GM12878 (cell line): ENCODE results near the gene TRPC4. TPM values are rescaled to one million over a fixed set of nuclear protein-coding genes. Genes with fewer than 3 reads are reported as not detected.

Experiments used
- ATAC-seq: fragments of 200-7000 bp; cut with Tn5 transposase; 3 replicates; pipeline ENCODE4 v1.9.1; 2020; ENCODE audit warnings: mild to moderate bottlenecking, moderate library complexity
- BruUV-seq: library from RNA; stranded (reverse); fragments of 400-500 nt; replicated peaks from 2 replicates; lab custom pipeline; 2021; lab: Mats Ljungman, UMichigan
- CTCF ChIA-PET: fragments of 300-600 bp; sonication (Branson Sonifier 250); formaldehyde crosslinking; extraction: SDS; loops from one replicate; lab custom pipeline; 2021; ENCODE audit warnings: inconsistent platforms; lab: Yijun Ruan, JAX
- POLR2A ChIA-PET: fragments of 350-600 bp; formaldehyde crosslinking; extraction: SDS; loops from one replicate; lab custom pipeline; 2021; ENCODE audit warnings: inconsistent platforms; lab: Charles Lee
- RAD21 ChIA-PET: fragments of 300-600 bp; sonication (Branson Sonifier 250); formaldehyde crosslinking; loops from one replicate; lab custom pipeline; 2023; ENCODE audit warnings: antibody characterized with exemption; ENCODE audit not compliant: unreplicated experiment; lab: Charles Lee
- SMC1A ChIA-PET: fragments of 300-600 bp; sonication (Branson Sonifier 250); formaldehyde crosslinking; loops from one replicate; lab custom pipeline; 2023; ENCODE audit not compliant: unreplicated experiment, uncharacterized antibody; lab: Charles Lee
- DNase-seq: peaks from one replicate; pipeline ENCODE4 v3.0.0-alpha.2; 2011; ENCODE audit warnings: low read depth, low spot score
- FAIRE-seq: peaks from 3 replicates; lab custom pipeline; 2011; peaks lifted over from hg19 to GRCh38; lab: Jason Lieb, UNC
- H2AFZ ChIP-seq: 2 replicates; pipeline ENCODE4 v1.6.0; 2011; ENCODE audit warnings: low read depth, low read length, control low read depth; ENCODE audit not compliant: control insufficient read depth
- H3K27ac ChIP-seq: 2 replicates; pipeline ENCODE4 v1.5.1; 2011; ENCODE audit warnings: control low read depth; ENCODE audit not compliant: control insufficient read depth, insufficient read depth
- H3K27me3 ChIP-seq, 2 experiments: replicated peaks in 1 of 2; 2 replicates each; pipeline versions ENCODE4 v1.6.0 to v1.6.1; 2011; ENCODE audit warnings: low read length in 1 of 2; ENCODE audit not compliant: control insufficient read depth in 2 of 2, insufficient read depth in 2 of 2
- H3K36me3 ChIP-seq, 2 experiments: 2 replicates each; pipeline ENCODE4 v1.5.1; 2011; ENCODE audit warnings: low read length in 1 of 2; ENCODE audit not compliant: control insufficient read depth in 2 of 2, insufficient read depth in 2 of 2
- H3K4me1 ChIP-seq: 2 replicates; pipeline ENCODE4 v1.6.1; 2011; ENCODE audit warnings: mild to moderate bottlenecking, low read length, moderate library complexity, mixed read lengths; ENCODE audit not compliant: control insufficient read depth, insufficient read depth
- H3K4me2 ChIP-seq: 2 replicates; pipeline ENCODE4 v1.6.0; 2011; ENCODE audit warnings: control low read depth; ENCODE audit not compliant: control insufficient read depth, insufficient read depth
- H3K4me3 ChIP-seq: fragments of 200-600 bp; sonication (generic); 2 replicates; pipeline ENCODE4 v1.5.1; 2016
- H3K79me2 ChIP-seq: 2 replicates; pipeline ENCODE4 v1.6.0; 2011; ENCODE audit warnings: low read length; ENCODE audit not compliant: control insufficient read depth, insufficient read depth
- H3K9ac ChIP-seq: 2 replicates; pipeline ENCODE4 v1.8.0; 2011; ENCODE audit warnings: low read length, control low read depth, mixed read lengths; ENCODE audit not compliant: control insufficient read depth, insufficient read depth
- H3K9me3 ChIP-seq: replicated peaks from 3 replicates; pipeline ENCODE4 v1.5.1; 2011; ENCODE audit warnings: mild to moderate bottlenecking, low read length; ENCODE audit not compliant: control insufficient read depth, insufficient read depth
- H4K20me1 ChIP-seq: 2 replicates; pipeline ENCODE4 v1.6.0; 2011; ENCODE audit not compliant: control insufficient read depth, insufficient read depth
- EP300 ChIP-seq, 2 experiments: fragments of 150-350 bp in 1 of 2; IDR thresholded peaks; 2 replicates each; pipeline ENCODE4 v1.6.1; 2011 to 2012; ENCODE audit warnings: low read depth in 2 of 2, low read length in 2 of 2, borderline replicate concordance in 1 of 2, improper control_type of control experiment in 1 of 2, inconsistent platforms in 1 of 2; ENCODE audit not compliant: control insufficient read depth in 1 of 2
- KLF5 ChIP-seq: fragments of 450-650 bp; IDR thresholded peaks from 2 replicates; pipeline ENCODE4 v1.6.1; 2014; ENCODE audit warnings: mild to moderate bottlenecking; ENCODE audit not compliant: partially characterized antibody
- PAX5 ChIP-seq: IDR thresholded peaks from 2 replicates; pipeline ENCODE4 v1.6.1; 2011; ENCODE audit warnings: low read depth, low read length, borderline replicate concordance
- RBBP5 ChIP-seq: fragments of 200-600 bp; sonication (generic); conservative IDR thresholded peaks from 2 replicates; pipeline ENCODE4 v1.6.1; 2016
- STAT1 ChIP-seq: fragments of 450-650 bp; conservative IDR thresholded peaks from 2 replicates; pipeline ENCODE4 v1.6.1; 2014; ENCODE audit warnings: antibody characterized with exemption, mild to moderate bottlenecking
- WGBS: methylation state at CpG from one replicate; pipeline ENCODE4 v1.1.6; 2016; ENCODE audit warnings: low lambda C conversion rate; ENCODE audit not compliant: insufficient replicate concordance, insufficient coverage; ENCODE audit errors: missing lambda C conversion rate; 5-methylcytosine and 5-hydroxymethylcytosine counted together
- in situ Hi-C: fragments of 300-500 bp; cut with MboI; formaldehyde crosslinking; loops from 9 replicates; pipeline ENCODE4 v1.14.3; 2018; ENCODE audit warnings: mixed read lengths
- intact Hi-C: fragments of 100-400 bp; cut with micrococcal nuclease; formaldehyde crosslinking; loops from one replicate; pipeline ENCODE4 v1.14.2; 2022; ENCODE audit not compliant: unreplicated experiment
- polyA plus RNA-seq, 11 experiments: library from polyadenylated mRNA; depleted of rRNA in 4 of 11; unstranded in 6 of 11; stranded (reverse) in 5 of 11; fragments of >200 nt; fragmentation: Nextera tagmentation in 4 of 11; fragmentation: Illumina TruSeq in 1 of 11; extraction: Ambion mirVana in 4 of 11; extraction: Trizol in 1 of 11; gene quantifications; 1 replicate in 1 of 11; 2 replicates in 10 of 11; pipeline versions ENCODE4 v1.2.1 to v1.2.3, GENCODE V29; 2011 to 2016; ENCODE audit warnings: inconsistent platforms in 2 of 11, missing spikeins in 2 of 11, low read depth in 1 of 11
- total RNA-seq, 4 experiments: library from RNA; depleted of rRNA in 3 of 4; stranded (reverse); fragments of >200 nt in 3 of 4; fragmentation: Illumina TruSeq in 1 of 4; extraction: Trizol in 1 of 4; gene quantifications; 2 replicates each; pipeline versions ENCODE4 v1.2.1 to v1.2.3, GENCODE V29; 2013 to 2021
- TF ChIP-seq, protein P1 (sequence below): fragments of 450-650 bp; IDR thresholded peaks from 2 replicates; pipeline ENCODE4 v1.6.1; 2017; ENCODE audit warnings: low read depth, mild to moderate bottlenecking, moderate library complexity

Gene TRPC4
- total and polyA plus RNA-seq, 10 of the 15 experiments (the other 5 are each of a cell fraction or from before 2014, with no cell fraction given), result not detected

DNA sequence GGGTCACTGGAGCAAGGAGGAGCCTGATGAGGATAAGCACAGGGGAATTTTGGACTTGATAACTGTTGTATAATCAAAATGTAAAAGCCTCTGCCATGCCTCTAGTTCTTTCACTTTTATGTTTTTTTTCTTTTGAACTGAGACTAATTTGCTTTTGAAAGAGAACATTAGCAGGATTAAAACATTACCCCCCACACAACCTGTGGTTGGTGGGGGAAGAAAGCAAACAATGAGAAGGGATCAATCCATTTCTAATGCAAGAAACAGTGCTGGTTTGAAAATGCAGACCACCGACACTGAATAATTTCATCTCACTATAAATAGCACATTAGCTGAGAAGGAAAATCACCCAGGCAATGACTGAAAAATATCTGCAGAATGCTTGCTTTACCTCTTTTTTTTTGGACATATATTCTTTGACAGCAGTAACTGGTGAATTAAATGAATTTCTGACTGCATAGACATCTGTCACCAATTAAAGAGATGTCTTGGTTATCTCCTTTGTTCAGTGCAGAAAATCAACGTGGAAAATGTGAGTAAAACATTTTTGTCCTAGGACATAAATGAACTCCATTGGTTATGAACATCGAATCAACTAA is 48.6 kb upstream of the TRPC4 start:
- CTCF ChIA-PET, result no interaction called here
- Histone ChIP-seq H3K4me1 (no peaks in the 10 kb centered on the region), H4K20me1 (no peaks in the 10 kb centered on the region), H3K27me3 (no peaks in the 10 kb centered on the region), H3K27ac (no peak overlapping the region)
- in situ Hi-C loops, result no loop called here
- RAD21 ChIA-PET, result no interaction called here
- no peak for DNase-seq
- BruUV-seq, result no TSS peak
- POLR2A ChIA-PET, result no interaction called here
- ATAC-seq, result no peak
- no peak for TF ChIP-seq PAX5
- TF ChIP-seq STAT1, result no peak
- TF ChIP-seq KLF5, result no peak
- TF ChIP-seq EP300 (IDR thresholded peaks at IDR 0.05; ENCODE audit: borderline replicate concordance in 1 of 2, control insufficient read depth in 1 of 2, low read depth in 2 of 2, low read length in 2 of 2), result no peak
- TF ChIP-seq, protein P1, sequence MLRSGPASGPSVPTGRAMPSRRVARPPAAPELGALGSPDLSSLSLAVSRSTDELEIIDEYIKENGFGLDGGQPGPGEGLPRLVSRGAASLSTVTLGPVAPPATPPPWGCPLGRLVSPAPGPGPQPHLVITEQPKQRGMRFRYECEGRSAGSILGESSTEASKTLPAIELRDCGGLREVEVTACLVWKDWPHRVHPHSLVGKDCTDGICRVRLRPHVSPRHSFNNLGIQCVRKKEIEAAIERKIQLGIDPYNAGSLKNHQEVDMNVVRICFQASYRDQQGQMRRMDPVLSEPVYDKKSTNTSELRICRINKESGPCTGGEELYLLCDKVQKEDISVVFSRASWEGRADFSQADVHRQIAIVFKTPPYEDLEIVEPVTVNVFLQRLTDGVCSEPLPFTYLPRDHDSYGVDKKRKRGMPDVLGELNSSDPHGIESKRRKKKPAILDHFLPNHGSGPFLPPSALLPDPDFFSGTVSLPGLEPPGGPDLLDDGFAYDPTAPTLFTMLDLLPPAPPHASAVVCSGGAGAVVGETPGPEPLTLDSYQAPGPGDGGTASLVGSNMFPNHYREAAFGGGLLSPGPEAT, result no peak
- no peak for TF ChIP-seq RBBP5
- TF ChIP-seq, all 136 proteins: peak for 0
- Histone ChIP-seq H3K79me2 (no peaks in the 10 kb centered on the region), H3K9ac (no peak overlapping the region), H3K4me3 (no peak overlapping the region), H3K9me3 (no peaks in the 10 kb centered on the region; the same call in 2 of the 3 replicates), H2AFZ (no peak overlapping the region), H3K4me2 (no peak overlapping the region), H3K36me3 (no peaks in the 10 kb centered on the region)
- FAIRE-seq, result no peak
- 7% methylated on average over 3 of the region's 3 CpGs for WGBS
- SMC1A ChIA-PET, result no interaction called here
- intact Hi-C loops, result no loop called here
